GM19240 (cell line): Measurements from ENCODE around the gene IGSF23.
"Not testable (repeated sequence)": the region's sequence is repeated elsewhere in the genome, so short reads cannot be mapped to it uniquely, and the experiment has no call there.

Experiments
- DNase-seq: peaks from one replicate; pipeline ENCODE4 v3.0.0; 2011; ENCODE audit warnings: low spot score; ENCODE audit not compliant: insufficient read length

IGSF23 gene

DNA sequence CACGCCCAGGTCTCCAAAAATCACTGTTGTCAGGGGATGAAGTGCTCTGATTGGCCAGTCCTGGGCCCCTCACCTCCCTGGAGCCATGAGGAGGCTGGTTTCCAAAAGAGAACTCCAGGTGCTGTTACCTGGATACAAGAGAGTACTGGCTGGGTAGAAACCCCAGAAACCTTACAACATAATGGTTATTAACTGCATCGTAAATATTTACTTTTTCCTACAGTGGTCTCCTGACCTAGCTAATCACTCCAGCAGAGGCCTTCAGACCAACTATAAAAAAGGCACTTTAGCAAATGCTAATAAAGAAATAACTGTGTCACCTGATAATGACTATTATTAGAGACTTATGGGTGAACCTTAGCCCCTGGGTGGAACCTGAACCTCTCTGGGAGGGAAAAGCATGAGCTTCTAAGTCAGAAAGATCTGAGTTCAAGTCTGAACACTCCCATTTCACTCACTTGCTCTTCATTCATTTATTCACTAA, 1.5 kb upstream of the IGSF23 start:
- DNase-seq = no peak

DNA sequence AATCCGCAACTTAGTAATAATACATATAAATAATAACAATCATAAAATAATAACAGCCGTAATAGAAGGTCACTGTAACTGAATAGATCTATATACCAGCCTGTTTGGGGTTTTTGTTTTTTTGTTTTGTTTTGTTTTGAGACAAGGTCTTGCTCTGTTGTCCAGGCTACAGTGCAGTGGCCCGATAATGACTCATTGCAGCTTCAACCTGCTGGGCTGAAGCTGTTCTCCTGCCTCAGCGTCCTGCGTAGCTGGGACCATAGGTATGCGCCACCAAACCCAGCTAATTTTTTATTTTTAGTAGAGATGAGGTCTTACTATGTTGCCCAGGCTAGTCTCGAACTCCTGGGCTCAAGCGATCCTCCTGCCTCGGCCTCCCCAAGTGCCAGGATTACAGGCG, 950 bp downstream of the IGSF23 start:
- DNase-seq = no peak

DNA sequence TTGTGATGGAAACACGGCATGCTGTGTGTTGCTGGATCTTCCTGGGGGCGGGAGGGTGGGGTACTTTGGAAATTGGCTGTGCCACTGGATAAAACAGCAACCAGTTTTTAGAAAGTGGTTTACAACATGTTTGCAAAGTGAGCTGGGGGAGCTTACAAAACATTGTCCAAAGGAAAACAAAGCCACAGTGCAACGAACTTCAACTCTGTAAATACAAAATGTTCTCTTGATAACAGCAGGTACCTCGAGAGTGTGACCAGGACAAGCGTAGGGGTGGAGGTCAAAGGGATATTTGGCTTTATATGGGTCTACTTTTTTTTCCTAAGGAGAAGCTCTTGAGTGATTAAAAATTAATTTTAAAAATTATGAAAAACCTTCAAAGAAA, 2.5 kb downstream of the IGSF23 start:
- no peak for DNase-seq

DNA sequence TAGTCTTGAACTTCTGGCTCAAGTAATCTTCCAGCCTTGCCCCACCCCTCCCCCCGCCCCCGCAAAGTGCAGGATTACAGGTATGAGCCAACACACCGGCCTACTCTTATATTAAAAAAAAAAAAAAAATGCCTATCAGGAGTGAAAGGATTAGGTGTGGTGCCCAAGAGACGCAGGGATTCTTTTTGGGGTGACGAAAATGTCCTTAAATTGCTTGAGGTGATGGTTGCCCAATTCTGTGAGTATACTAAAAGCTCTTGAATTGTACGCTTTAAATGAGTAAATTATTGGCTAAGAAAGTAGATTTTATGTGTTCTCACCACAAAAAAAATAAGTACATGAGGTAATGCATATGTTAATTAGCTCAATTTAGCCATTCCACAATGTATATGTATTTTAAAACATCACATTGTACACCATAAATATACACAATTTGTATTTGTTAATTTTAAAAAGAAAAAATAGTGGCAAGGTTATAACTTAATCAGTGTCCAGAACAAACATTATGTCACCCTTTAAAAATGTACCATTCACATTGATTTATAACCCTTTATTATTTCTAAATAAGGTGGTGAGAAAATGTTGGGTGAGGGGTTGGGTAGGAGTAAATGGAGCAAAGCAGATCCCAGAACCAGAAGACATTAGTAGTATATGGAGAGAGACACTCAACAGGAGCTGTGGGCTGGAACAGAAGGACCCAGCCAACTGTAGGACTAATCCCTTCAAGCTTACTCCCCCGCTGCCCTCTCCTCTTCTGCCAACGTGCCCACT, 3.9 kb downstream of the IGSF23 start:
- no peak for DNase-seq

DNA sequence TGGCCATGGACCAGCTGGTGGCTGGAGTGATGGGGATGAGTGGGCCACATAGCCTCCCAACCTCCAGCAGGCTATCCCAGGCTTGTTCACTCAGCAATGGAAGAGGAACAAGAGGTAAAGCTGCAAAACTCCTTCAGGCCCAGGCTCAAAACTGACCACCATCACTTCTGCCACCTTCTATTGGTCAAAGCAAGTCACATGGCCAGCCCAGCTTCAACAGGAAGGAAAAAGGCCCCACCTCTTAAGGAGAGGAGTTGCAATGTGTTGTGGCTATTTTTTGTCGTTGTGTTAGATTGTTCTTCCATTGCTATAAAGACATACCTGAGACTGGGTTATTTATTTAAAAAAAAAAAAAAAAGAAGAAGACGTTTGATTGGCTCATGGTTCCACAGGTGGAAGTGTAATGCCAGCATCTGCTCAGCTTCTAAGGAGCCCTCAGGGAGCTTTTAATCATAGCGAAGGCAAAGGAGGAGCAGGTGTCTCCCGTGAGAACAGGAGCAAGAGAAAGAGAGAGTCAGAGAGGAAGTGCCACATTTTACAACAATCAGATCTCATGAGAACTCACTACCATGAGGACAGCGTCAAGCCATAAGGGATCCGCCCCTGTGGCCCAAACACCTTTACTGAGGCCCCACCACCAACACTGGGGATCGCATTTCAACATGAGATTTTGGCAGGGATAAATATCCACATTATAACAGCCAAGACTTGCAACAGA, 5.4 kb downstream of the IGSF23 start:
- no peak for DNase-seq

DNA sequence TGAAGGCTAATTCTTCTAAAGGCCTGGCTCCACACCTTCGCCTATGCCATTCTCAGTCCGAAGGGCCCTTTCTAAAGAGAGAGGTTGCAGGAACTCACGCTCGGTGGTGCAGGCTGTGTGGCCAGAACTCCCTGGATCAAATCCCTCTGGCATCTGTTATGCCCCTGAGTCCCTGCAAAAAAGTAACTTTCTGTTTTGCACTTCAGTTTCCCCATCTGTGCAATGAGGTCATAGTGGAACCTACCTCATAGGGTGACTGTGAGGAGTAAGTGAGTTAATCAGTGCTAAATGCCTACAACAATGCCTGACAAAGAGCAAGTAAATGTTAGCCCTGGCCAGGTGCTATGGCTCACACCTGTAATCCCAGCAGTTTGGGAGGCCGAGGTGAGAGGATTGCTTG, 7.3 kb downstream of the IGSF23 start:
- DNase-seq = no peak

DNA sequence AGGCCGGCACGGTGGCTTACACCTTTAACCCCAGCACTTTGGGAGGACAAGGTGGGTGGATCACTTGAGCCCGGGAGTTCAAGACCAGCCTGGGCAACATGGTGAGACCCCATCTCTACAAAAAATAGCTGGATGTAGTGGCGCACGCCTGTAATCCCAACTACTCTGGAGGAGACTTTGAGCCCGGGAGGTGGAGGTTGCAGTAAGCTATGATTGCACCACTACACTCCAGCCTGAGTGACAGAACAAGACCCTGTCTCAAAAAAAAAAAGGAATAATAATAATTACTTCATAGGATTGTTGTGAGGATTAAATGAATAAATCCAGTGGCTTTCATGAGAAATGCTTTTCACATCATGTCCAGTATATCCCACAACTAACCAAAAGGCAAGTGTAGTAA, 8.0 kb downstream of the IGSF23 start:
- no peak for DNase-seq

DNA sequence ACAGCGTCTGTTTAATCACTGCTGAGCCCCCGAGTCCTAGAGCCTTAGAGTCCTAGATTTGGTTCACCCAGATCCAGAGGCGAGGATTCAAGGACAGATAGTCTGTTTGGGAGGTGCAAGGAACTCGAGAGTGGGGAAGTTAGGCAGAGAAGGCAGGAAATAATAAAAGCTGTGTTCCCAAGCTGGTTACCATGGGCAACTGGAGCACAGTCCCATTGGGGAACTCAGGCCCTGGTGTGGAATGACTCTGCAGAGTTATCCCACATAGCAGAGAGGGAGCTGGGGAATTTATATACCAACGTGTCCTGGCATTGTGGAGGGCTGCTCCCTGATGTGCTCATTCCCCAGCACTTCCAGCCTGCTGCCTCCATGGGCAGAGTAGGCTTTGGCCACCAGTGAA, 9.7 kb downstream of the IGSF23 start:
- DNase-seq = no peak

DNA sequence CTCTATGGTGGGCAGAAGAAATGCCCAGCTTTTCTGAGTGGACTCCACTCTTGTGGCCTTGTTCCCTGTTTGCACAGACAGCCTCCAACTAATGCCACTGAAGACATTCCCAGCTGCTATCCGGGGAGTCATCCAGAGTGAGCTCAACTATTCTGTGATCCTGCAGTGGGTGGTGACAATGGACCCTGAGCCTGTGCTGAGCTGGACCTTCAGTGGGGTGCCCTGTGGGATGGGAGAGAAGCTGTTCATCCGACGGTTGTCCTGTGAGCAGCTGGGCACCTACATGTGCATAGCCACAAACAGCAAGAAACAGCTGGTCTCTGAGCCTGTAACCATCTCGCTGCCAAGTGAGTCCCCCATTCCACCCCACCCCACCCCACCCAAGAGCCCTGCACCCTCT, 10.3 kb downstream of the IGSF23 start:
- DNase-seq = no peak

DNA sequence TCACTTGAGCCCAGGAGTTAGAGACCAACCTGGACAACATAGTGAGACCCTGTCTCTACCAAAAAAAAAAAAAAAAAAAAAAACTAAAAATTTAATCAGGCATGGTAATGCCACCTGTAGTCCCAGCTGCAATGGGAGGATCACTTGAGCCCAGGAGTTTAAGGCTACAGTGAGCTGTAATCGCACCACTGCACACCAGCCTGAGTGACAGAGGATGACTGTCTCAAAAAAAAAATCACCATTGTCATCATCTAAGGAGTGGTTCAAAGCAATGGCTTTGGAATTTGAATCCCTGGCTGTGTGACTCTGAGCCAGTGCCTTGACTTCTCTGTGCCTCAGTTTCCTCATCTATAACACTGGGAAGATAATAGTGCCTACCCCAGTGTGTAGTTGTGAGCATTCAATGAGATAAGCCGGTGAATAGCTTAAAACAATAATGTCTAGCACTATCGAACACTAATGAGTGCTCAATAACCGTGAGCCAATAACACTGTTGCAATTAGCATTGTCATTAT, 11.5 kb downstream of the IGSF23 start:
- no peak for DNase-seq

DNA sequence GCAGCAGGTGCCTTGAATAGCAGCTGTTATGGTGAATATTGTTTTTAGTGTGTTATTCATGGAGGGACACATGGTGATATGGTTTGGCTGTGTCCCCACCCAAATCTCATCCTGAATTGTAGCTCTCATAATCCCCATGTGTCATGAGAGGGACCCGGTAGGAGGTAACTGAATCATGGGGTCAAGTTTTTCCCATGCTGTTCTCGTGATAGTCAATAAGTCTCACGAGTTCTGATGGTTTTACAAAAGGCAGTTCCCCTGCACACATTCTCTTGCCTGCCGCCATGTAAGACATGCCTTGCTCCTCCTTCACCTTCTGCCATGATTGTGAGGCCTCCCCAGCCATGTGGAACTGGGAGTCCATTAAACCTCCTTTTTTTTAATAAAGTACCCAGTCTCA, 12.3 kb downstream of the IGSF23 start:
- DNase-seq = not testable (repeated sequence)

DNA sequence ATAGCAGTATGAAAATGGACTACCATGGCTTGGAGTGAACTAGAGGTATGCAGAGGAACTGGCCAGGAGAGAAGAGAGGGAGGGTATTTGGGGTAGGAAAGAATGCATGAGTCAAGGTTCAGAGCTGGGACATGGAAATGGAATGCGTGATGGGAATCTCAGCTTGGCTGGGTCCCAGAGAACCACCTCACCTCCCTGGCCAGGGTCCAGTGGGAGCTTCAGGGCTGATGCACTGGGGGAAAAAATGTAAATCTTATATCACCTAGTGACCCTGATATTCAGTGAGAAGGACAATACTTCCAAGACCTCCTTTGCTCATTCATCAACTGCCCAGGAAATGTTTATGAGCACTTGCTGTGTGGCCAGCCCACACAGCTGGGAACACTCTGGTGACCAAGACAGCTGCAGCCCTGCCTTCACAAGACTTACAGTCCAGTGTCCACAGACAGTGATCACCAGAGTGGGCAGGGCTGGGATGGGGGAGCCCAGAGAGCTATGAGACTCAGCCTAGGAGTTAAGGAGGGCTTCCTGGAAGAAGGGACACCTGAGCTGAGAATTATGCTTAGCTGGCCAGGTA, 12.8 kb downstream of the IGSF23 start:
- no peak for DNase-seq

DNA sequence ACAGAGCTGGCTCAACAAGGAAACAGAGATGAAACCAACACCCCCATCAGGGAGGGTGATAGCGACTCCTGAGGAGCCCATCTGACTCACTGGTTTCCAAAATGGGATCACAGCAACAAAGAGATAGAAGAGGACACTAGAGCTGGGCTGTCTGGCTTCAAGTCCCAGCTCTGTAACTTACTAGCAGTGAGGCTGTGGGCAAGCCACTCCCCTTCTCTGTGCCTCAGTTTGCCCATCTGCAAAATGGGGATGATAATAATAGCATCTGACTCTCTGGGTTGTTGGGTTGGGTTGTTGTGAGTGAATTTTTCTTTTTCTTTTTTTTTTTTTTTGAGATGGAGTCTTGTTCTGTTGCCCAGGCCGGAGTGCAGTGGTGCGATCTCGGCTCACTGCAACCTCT, 14.3 kb downstream of the IGSF23 start:
- no peak for DNase-seq

DNA sequence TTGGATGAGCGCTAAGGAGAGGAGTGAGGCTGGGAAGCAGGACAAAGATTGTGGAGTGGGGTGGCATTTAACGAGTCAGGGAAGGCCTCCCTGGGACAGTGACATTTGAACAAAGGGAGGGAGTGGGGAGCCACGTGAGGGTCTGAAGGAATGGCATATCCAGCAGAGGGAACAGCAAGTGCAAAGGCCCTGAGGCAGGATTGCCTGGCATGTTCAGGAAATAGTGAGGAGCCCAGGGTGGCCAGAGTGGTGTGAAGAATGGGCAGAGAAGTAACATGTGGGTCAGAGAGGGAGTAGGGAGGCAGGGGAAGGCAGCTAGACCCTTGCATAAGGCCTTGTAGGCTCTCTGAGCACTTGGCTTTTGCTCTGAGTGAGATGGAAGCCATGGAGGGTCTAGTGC, 15.4 kb downstream of the IGSF23 start:
- no peak for DNase-seq

DNA sequence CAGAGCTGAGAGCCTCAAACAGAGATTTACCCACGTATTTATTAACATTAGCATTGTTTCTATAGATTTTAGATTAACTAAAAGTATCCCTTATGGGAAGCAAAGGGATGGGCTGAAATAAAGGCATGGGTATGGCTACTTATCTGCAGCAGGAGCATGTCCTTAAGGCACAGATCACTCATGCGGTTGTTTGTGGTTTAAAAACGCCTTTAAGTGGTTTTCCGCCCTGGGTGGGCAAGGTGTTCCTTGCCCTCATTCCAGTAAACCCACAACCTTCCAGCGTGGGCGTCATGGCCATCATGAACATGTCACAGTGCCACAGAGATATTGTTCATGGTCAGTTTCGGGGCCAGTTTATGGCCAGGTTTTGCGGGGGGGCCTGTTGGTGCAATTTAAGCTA, 18.2 kb downstream of the IGSF23 start:
- DNase-seq = not testable (repeated sequence)

DNA sequence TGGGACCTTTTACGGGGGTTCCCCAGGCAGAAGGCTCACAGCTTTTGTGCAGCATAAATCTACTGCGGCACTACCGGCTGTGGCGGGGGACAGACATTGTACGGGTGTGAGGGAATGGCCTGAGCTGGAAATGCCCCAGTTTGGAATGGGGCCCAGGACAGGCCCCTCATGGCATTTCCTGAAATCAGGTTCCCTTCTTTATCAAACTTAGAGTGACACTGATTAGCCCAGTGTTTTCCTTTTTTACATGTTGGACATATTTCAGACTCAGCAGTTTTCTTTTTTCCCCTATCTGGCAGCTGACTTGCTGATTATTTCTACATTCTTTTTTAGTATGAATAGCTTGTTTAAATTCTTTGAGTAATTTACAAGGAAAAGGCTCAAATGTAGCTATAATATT, 20.7 kb downstream of the IGSF23 start:
- DNase-seq = not testable (repeated sequence)

DNA sequence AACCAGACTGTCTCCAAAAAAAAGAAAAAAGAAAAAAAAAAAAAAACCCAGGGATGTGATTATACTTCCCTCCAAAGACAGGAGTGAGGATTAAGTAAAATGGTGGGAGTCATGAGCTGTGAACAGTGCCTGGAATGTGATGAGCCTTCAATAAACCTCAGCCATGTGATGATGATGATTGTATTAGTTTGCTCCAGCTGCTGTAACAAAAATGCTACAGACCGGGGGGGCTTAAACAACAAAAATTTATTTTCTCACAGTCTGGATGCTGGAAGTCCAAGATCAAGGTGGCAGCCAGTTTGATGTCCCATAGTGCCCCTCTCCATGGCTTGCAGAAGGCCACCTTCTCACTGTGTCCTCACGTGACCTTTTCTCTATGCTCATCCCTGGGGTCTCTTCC, 21.4 kb downstream of the IGSF23 start:
- DNase-seq = no peak

DNA sequence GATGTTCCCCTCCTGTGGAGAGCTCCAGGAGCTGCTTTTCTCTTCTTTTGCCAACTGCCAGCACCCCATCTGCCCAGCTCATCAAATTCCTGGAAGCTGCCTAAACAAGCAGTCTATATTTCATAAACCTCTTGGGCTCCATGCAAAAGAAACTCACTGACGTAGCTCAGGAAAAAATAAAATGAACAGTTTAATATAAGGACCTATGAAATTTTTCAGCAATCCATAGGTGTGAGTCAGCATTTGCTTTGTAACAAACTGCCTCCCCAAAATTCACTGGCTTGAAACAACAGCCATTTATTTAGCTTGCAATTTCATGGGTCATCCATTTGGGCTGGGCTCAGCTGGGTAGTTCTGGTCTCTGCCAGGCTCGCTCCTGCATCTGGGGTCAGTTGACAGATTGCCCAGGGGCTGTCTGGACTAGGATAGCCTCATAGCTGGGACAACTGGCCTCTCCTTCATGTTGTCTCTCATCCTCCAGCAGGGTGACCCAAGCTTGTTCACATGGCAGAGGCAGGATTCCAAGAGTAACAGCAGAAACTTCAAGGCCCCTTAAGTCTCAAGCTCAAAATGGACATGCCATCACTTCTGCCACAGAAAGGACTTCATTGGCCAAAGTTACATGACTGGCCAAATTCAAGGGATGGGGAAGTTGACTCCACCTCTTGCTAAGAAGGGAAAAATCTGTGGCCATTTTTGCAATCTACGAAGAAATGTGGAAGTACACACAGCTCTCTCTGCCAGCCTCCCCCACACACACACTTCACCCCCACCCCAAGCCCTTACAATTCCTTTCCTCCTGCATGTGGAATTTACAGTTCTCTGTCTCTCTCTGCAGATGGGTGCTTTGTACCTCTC, 22.4 kb downstream of the IGSF23 start:
- DNase-seq = no peak

DNA sequence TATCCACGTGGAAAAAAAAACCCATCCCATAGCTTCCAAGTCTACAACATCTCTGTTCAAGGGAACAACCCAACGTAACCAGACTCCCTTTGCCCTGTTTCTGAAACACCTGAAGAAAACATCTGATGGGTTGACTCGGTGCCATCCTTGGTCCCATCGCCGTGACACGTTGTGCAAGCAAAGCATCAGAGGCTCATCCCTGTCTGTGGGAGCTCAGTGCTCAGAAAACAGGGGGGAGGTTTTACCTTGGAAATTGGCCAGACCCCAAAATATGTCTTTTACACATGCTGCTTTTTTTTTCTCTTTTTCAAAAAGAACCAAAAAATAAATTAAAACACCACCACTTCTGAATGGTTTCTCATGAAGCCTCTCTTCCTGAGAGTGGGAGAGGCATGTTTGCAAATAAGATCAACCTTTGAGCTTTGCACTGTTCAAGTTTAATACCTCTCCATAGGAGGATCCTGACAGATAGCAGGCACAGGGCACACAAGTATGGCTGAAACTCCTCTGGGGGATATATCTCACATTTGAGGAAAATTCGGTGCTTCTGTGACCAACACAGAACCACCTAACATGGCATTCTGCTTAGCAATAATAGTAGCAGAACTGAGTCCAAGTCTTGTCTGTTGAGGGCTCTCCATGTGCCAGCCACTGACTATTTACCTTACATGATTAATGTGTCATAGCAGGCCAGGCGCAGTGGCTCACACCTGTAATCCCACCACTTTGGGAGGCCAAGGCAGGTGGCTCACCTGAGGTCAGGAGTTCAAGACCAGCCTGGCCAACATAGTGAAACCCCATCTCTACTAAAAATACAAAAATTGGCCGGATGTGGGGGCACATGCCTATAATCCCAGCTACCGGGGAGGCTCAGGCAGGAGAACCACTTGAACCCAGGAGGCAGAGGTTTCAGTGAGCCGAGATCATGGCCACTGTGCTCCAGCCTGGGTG, 23.4 kb downstream of the IGSF23 start:
- no peak for DNase-seq

DNA sequence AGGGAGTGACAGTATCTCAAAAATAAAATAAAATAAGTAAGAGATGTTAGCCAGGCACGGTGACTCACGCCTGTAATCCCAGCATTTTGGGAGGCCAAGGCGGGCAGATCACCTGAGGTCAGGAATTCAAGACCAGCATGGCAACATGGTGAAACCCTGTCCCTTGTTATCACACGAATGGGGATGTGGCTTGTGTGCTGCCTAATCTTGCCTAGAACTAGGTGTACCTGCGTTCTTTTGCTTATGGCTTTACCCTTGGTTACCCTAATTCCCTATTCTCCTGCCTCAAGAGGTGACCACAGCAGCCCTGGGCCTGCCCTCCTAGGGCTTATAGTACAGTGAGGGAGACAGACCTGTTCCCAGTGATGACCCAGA, 24.0 kb downstream of the IGSF23 start:
- DNase-seq = no peak
